ENCODE results near the gene TPK1.

The TPK1 gene

GRCh38 chr7:144682581-144683280, 153.1 kb downstream of the TPK1 start:
- Histone ChIP-seq H3K4me1 (ENCODE audit: control insufficient read depth, insufficient read depth, low read length, unreplicated experiment) (no peaks in the 10 kb centered on the region), H3K4me3 (ENCODE audit: low read depth, low read length) (no peak overlapping the region), H3K79me2 (ENCODE audit: control insufficient read depth, insufficient read depth, low read length, unreplicated experiment) (no peaks in the 10 kb centered on the region), H2AFZ (ENCODE audit: low read length, unreplicated experiment) (no peak overlapping the region), H3K27me3 (ENCODE audit: insufficient read depth, low read length) (no peaks in the 10 kb centered on the region), H3K27ac (ENCODE audit: low read depth, low read length) (no peak overlapping the region), H3K36me3 (ENCODE audit: insufficient read depth, low read length) (no peaks in the 10 kb centered on the region)

- Histone ChIP-seq H3K27ac (ENCODE audit: low read depth, low read length) (no peak overlapping the region), H3K27me3 (ENCODE audit: insufficient read depth, low read length) (no peaks in the 10 kb centered on the region), H3K4me1 (ENCODE audit: control insufficient read depth, insufficient read depth, low read length, unreplicated experiment) (no peaks in the 10 kb centered on the region), H3K4me3 (ENCODE audit: low read depth, low read length) (no peak overlapping the region), H3K36me3 (ENCODE audit: insufficient read depth, low read length) (no peaks in the 10 kb centered on the region), H2AFZ (ENCODE audit: low read length, unreplicated experiment) (no peak overlapping the region), H3K79me2 (ENCODE audit: control insufficient read depth, insufficient read depth, low read length, unreplicated experiment) (no peaks in the 10 kb centered on the region)
These were observed 159.4 kb downstream of the TPK1 start for GRCh38 chr7:144676492-144676891.

- Histone ChIP-seq H3K27me3 (ENCODE audit: insufficient read depth, low read length) (no peaks in the 10 kb centered on the region), H2AFZ (ENCODE audit: low read length, unreplicated experiment) (no peak overlapping the region), H3K4me1 (ENCODE audit: control insufficient read depth, insufficient read depth, low read length, unreplicated experiment) (no peaks in the 10 kb centered on the region), H3K79me2 (ENCODE audit: control insufficient read depth, insufficient read depth, low read length, unreplicated experiment) (no peaks in the 10 kb centered on the region), H3K4me3 (ENCODE audit: low read depth, low read length) (no peak overlapping the region), H3K27ac (ENCODE audit: low read depth, low read length) (no peak overlapping the region), H3K36me3 (ENCODE audit: insufficient read depth, low read length) (no peaks in the 10 kb centered on the region)
These were observed 161.3 kb downstream of the TPK1 start for GRCh38 chr7:144674550-144674949.

GRCh38 chr7:144672869-144673268, 163.0 kb downstream of the TPK1 start:
- Histone ChIP-seq H3K4me3 (ENCODE audit: low read depth, low read length) (no peak overlapping the region), H3K27me3 (ENCODE audit: insufficient read depth, low read length) (no peaks in the 10 kb centered on the region), H3K36me3 (ENCODE audit: insufficient read depth, low read length) (no peaks in the 10 kb centered on the region), H3K4me1 (ENCODE audit: control insufficient read depth, insufficient read depth, low read length, unreplicated experiment) (no peaks in the 10 kb centered on the region), H3K27ac (ENCODE audit: low read depth, low read length) (no peak overlapping the region), H2AFZ (ENCODE audit: low read length, unreplicated experiment) (no peak overlapping the region), H3K79me2 (ENCODE audit: control insufficient read depth, insufficient read depth, low read length, unreplicated experiment) (no peaks in the 10 kb centered on the region)

- Histone ChIP-seq H3K79me2 (ENCODE audit: control insufficient read depth, insufficient read depth, low read length, unreplicated experiment) (no peaks in the 10 kb centered on the region), H3K27ac (ENCODE audit: low read depth, low read length) (no peak overlapping the region), H3K4me3 (ENCODE audit: low read depth, low read length) (no peak overlapping the region), H3K36me3 (ENCODE audit: insufficient read depth, low read length) (no peaks in the 10 kb centered on the region), H2AFZ (ENCODE audit: low read length, unreplicated experiment) (no peak overlapping the region), H3K4me1 (ENCODE audit: control insufficient read depth, insufficient read depth, low read length, unreplicated experiment) (no peaks in the 10 kb centered on the region), H3K27me3 (ENCODE audit: insufficient read depth, low read length) (no peaks in the 10 kb centered on the region)
These were observed 164.4 kb downstream of the TPK1 start for GRCh38 chr7:144671429-144671828.

- Histone ChIP-seq H3K36me3 (ENCODE audit: insufficient read depth, low read length) (no peaks in the 10 kb centered on the region), H3K27ac (ENCODE audit: low read depth, low read length) (no peak overlapping the region)
These were observed 165.6 kb downstream of the TPK1 start for GRCh38 chr7:144670218-144670617.

GRCh38 chr7:144668503-144668902, 167.3 kb downstream of the TPK1 start:
- Histone ChIP-seq H2AFZ (ENCODE audit: low read length, unreplicated experiment) (no peak overlapping the region), H3K27me3 (ENCODE audit: insufficient read depth, low read length) (no peaks in the 10 kb centered on the region), H3K36me3 (ENCODE audit: insufficient read depth, low read length) (no peaks in the 10 kb centered on the region)

More at GRCh38 chr7:144670218-144670617, 165.6 kb downstream of the TPK1 start:
- Histone ChIP-seq H3K79me2 (ENCODE audit: control insufficient read depth, insufficient read depth, low read length, unreplicated experiment) (no peaks in the 10 kb centered on the region), H3K4me3 (ENCODE audit: low read depth, low read length) (no peak overlapping the region), H3K27me3 (ENCODE audit: insufficient read depth, low read length) (no peaks in the 10 kb centered on the region), H3K4me1 (ENCODE audit: control insufficient read depth, insufficient read depth, low read length, unreplicated experiment) (no peaks in the 10 kb centered on the region), H2AFZ (ENCODE audit: low read length, unreplicated experiment) (no peak overlapping the region)

GRCh38 chr7:144665689-144666381, 170.0 kb downstream of the TPK1 start:
- Histone ChIP-seq H3K4me3 (ENCODE audit: low read depth, low read length) (no peak overlapping the region), H3K27me3 (ENCODE audit: insufficient read depth, low read length) (no peaks in the 10 kb centered on the region), H3K36me3 (ENCODE audit: insufficient read depth, low read length) (no peaks in the 10 kb centered on the region)

More at GRCh38 chr7:144668503-144668902, 167.3 kb downstream of the TPK1 start:
- H3K4me1 ChIP-seq (ENCODE audit: control insufficient read depth, insufficient read depth, low read length, unreplicated experiment), result no peaks in the 10 kb centered on the region
- no peaks in the 10 kb centered on the region for H3K79me2 ChIP-seq (ENCODE audit: control insufficient read depth, insufficient read depth, low read length, unreplicated experiment)
- H3K27ac ChIP-seq (ENCODE audit: low read depth, low read length), result no peak overlapping the region
- H3K4me3 ChIP-seq (ENCODE audit: low read depth, low read length), result no peak overlapping the region

GRCh38 chr7:144659211-144659610, 176.6 kb downstream of the TPK1 start:
- Histone ChIP-seq H3K4me1 (ENCODE audit: control insufficient read depth, insufficient read depth, low read length, unreplicated experiment) (no peaks in the 10 kb centered on the region), H3K36me3 (ENCODE audit: insufficient read depth, low read length) (no peaks in the 10 kb centered on the region), H3K4me3 (ENCODE audit: low read depth, low read length) (no peak overlapping the region), H2AFZ (ENCODE audit: low read length, unreplicated experiment) (no peak overlapping the region), H3K79me2 (ENCODE audit: control insufficient read depth, insufficient read depth, low read length, unreplicated experiment) (no peaks in the 10 kb centered on the region), H3K27ac (ENCODE audit: low read depth, low read length) (no peak overlapping the region), H3K27me3 (ENCODE audit: insufficient read depth, low read length) (no peaks in the 10 kb centered on the region)

More at GRCh38 chr7:144665689-144666381, 170.0 kb downstream of the TPK1 start:
- Histone ChIP-seq H3K4me1 (ENCODE audit: control insufficient read depth, insufficient read depth, low read length, unreplicated experiment) (no peaks in the 10 kb centered on the region), H3K27ac (ENCODE audit: low read depth, low read length) (no peak overlapping the region), H3K79me2 (ENCODE audit: control insufficient read depth, insufficient read depth, low read length, unreplicated experiment) (no peaks in the 10 kb centered on the region), H2AFZ (ENCODE audit: low read length, unreplicated experiment) (no peak overlapping the region)

- Histone ChIP-seq H3K36me3 (ENCODE audit: insufficient read depth, low read length) (no peaks in the 10 kb centered on the region), H3K79me2 (ENCODE audit: control insufficient read depth, insufficient read depth, low read length, unreplicated experiment) (no peaks in the 10 kb centered on the region), H3K27ac (ENCODE audit: low read depth, low read length) (no peak overlapping the region), H3K4me1 (ENCODE audit: control insufficient read depth, insufficient read depth, low read length, unreplicated experiment) (no peaks in the 10 kb centered on the region), H2AFZ (ENCODE audit: low read length, unreplicated experiment) (no peak overlapping the region), H3K4me3 (ENCODE audit: low read depth, low read length) (no peak overlapping the region), H3K27me3 (ENCODE audit: insufficient read depth, low read length) (no peaks in the 10 kb centered on the region)
These were observed 178.8 kb downstream of the TPK1 start for GRCh38 chr7:144656965-144657517.

GRCh38 chr7:144653449-144653848, 182.4 kb downstream of the TPK1 start:
- H3K27ac ChIP-seq (ENCODE audit: low read depth, low read length), result no peak overlapping the region
- no peaks in the 10 kb centered on the region for H3K36me3 ChIP-seq (ENCODE audit: insufficient read depth, low read length)
- H3K27me3 ChIP-seq (ENCODE audit: insufficient read depth, low read length), result no peaks in the 10 kb centered on the region
- H3K4me1 ChIP-seq (ENCODE audit: control insufficient read depth, insufficient read depth, low read length, unreplicated experiment), result no peaks in the 10 kb centered on the region
- H3K79me2 ChIP-seq (ENCODE audit: control insufficient read depth, insufficient read depth, low read length, unreplicated experiment), result no peaks in the 10 kb centered on the region
- H3K4me3 ChIP-seq (ENCODE audit: low read depth, low read length), result no peak overlapping the region
- H2AFZ ChIP-seq (ENCODE audit: low read length, unreplicated experiment), result no peak overlapping the region
